Mesenchymal stem cell (in vitro differentiated cells and primary cell): Measurements from ENCODE around the gene CKB.

Experiments
- DNase-seq: peaks from one replicate; pipeline ENCODE4 v3.0.0-alpha.2; 2013
- H2AFZ ChIP-seq: one replicate; pipeline ENCODE4 v1.6.1; 2013; ENCODE audit warnings: low read depth, mild to moderate bottlenecking, control low read depth, inconsistent platforms, low read length, moderate library complexity
- H2AK5ac ChIP-seq: 2 replicates; pipeline ENCODE4 v1.6.1; 2013; ENCODE audit warnings: low read length, moderate library complexity, mild to moderate bottlenecking, inconsistent platforms; ENCODE audit not compliant: severe bottlenecking
- H2BK120ac ChIP-seq: one replicate; pipeline ENCODE4 v1.6.1; 2013; ENCODE audit warnings: low read depth, mild to moderate bottlenecking, inconsistent platforms, low read length, moderate library complexity
- H2BK12ac ChIP-seq, 2 experiments: one replicate each; pipeline ENCODE4 v1.6.1; 2013; ENCODE audit warnings: inconsistent platforms in 2 of 2, low read length in 2 of 2, mild to moderate bottlenecking in 2 of 2, moderate library complexity in 2 of 2, control low read depth in 1 of 2
- H2BK15ac ChIP-seq: one replicate; pipeline ENCODE4 v1.6.1; 2013; ENCODE audit warnings: mild to moderate bottlenecking, low read depth, inconsistent platforms; ENCODE audit not compliant: poor library complexity, severe bottlenecking
- H2BK5ac ChIP-seq: 2 replicates; pipeline ENCODE4 v1.6.1; 2013; ENCODE audit warnings: low read depth, mild to moderate bottlenecking, low read length, control low read depth, inconsistent platforms; ENCODE audit not compliant: poor library complexity, severe bottlenecking
- H3K14ac ChIP-seq, 2 experiments: one replicate each; pipeline ENCODE4 v1.6.1; 2013; ENCODE audit warnings: inconsistent platforms in 2 of 2, low read length in 2 of 2, control low read depth in 1 of 2, mild to moderate bottlenecking in 1 of 2, moderate library complexity in 1 of 2
- H3K18ac ChIP-seq, 2 experiments: one replicate each; pipeline ENCODE4 v1.6.1; 2013; ENCODE audit warnings: inconsistent platforms in 2 of 2, low read length in 2 of 2, control low read depth in 1 of 2, low read depth in 1 of 2, mild to moderate bottlenecking in 1 of 2
- H3K23ac ChIP-seq, 2 experiments: one replicate each; pipeline ENCODE4 v1.6.1; 2013; ENCODE audit warnings: inconsistent platforms in 2 of 2, low read length in 2 of 2, mild to moderate bottlenecking in 2 of 2, moderate library complexity in 2 of 2, control low read depth in 1 of 2
- H3K27ac ChIP-seq: 2 replicates; pipeline ENCODE4 v1.5.1; 2013; ENCODE audit warnings: mild to moderate bottlenecking, moderate library complexity, low read length, control low read depth, inconsistent platforms; ENCODE audit not compliant: poor library complexity, severe bottlenecking
- H3K27me3 ChIP-seq, 2 experiments: 2 replicates each; pipeline versions ENCODE4 v1.6.1 to v1.7.0; 2013; ENCODE audit warnings: low read length in 2 of 2, mild to moderate bottlenecking in 2 of 2, moderate library complexity in 2 of 2, control low read depth in 1 of 2, inconsistent platforms in 1 of 2; ENCODE audit not compliant: control insufficient read depth in 1 of 2, insufficient read depth in 1 of 2
- H3K36me3 ChIP-seq, 2 experiments: 2 replicates each; pipeline versions ENCODE4 v1.6.1 to v1.7.0; 2013; ENCODE audit warnings: low read length in 2 of 2, control low read depth in 1 of 2, inconsistent platforms in 1 of 2, low read depth in 1 of 2, mild to moderate bottlenecking in 1 of 2; ENCODE audit not compliant: insufficient read depth in 2 of 2, control insufficient read depth in 1 of 2
- H3K4ac ChIP-seq, 2 experiments: one replicate each; pipeline ENCODE4 v1.6.1; 2013; ENCODE audit warnings: inconsistent platforms in 2 of 2, low read length in 2 of 2, mild to moderate bottlenecking in 2 of 2, moderate library complexity in 2 of 2, control low read depth in 1 of 2, low read depth in 1 of 2
- H3K4me1 ChIP-seq: 2 replicates; pipeline ENCODE4 v1.6.1; 2013; ENCODE audit warnings: low read depth, low read length, control low read depth; ENCODE audit not compliant: control insufficient read depth, insufficient read depth
- H3K4me2 ChIP-seq: 2 replicates; pipeline ENCODE4 v1.6.1; 2013; ENCODE audit warnings: low read length, mild to moderate bottlenecking, inconsistent platforms; ENCODE audit not compliant: poor library complexity, severe bottlenecking
- H3K4me3 ChIP-seq, 2 experiments: 2 replicates each; pipeline versions ENCODE4 v1.5.1 to v1.7.0; 2013; ENCODE audit warnings: low read length in 2 of 2, mild to moderate bottlenecking in 2 of 2, control low read depth in 1 of 2, low read depth in 1 of 2; ENCODE audit not compliant: insufficient read depth in 1 of 2
- H3K79me1 ChIP-seq: replicated peaks from 2 replicates; pipeline ENCODE4 v1.6.1; 2013; ENCODE audit warnings: mild to moderate bottlenecking, control low read depth, low read length, inconsistent platforms; ENCODE audit not compliant: poor library complexity, severe bottlenecking
- H3K9ac ChIP-seq: 2 replicates; pipeline ENCODE4 v1.7.0; 2013; ENCODE audit warnings: mild to moderate bottlenecking, low read length, moderate library complexity
- H3K9me3 ChIP-seq: 2 replicates; pipeline ENCODE4 v1.7.0; 2013; ENCODE audit warnings: mild to moderate bottlenecking, low read length; ENCODE audit not compliant: control insufficient read depth
- H4K8ac ChIP-seq: one replicate; pipeline ENCODE4 v1.6.1; 2013; ENCODE audit warnings: inconsistent platforms, mild to moderate bottlenecking, low read length, moderate library complexity
- H4K91ac ChIP-seq: one replicate; pipeline ENCODE4 v1.6.1; 2013; ENCODE audit warnings: mild to moderate bottlenecking, low read length, inconsistent platforms
- WGBS: methylation state at CpG from one replicate; pipeline ENCODE4 v1.1.7; 2013; ENCODE audit warnings: mixed read lengths; 5-methylcytosine and 5-hydroxymethylcytosine counted together

Gene CKB

GRCh38 chr14:103499709-103500108 lies 22.9 kb downstream of the CKB start:
- WGBS = 89% methylated on average over 8 of the region's 10 CpGs
- H2AK5ac ChIP-seq = no peak overlapping the region
- H3K27me3 ChIP-seq = no peaks in the 10 kb centered on the region
- peaks cover 4% of the 10 kb centered on the region for H3K4me1 ChIP-seq
- H3K36me3 ChIP-seq = peaks cover 55 to 84% of the 10 kb centered on the region in 2 experiments
- no peak overlapping the region for H2AFZ ChIP-seq
- no peak overlapping the region for H3K9ac ChIP-seq
- no peak overlapping the region for H4K91ac ChIP-seq
- no peak overlapping the region for H3K14ac ChIP-seq
- H3K18ac ChIP-seq = no peak overlapping the region
- H2BK5ac ChIP-seq = no peak overlapping the region
- H2BK120ac ChIP-seq = no peak overlapping the region
- peaks cover 42% of the 10 kb centered on the region for H3K79me1 ChIP-seq
- H4K8ac ChIP-seq = no peak overlapping the region
- H3K4me3 ChIP-seq = no peak overlapping the region
- H3K4ac ChIP-seq = no peak overlapping the region
- H2BK15ac ChIP-seq = no peak overlapping the region
- no peak for DNase-seq
- H3K4me2 ChIP-seq = no peak overlapping the region
- peak overlapping the region; percentile 3 for H3K27ac ChIP-seq
- H3K9me3 ChIP-seq = no peaks in the 10 kb centered on the region
- no peak overlapping the region for H3K23ac ChIP-seq
- H2BK12ac ChIP-seq = no peak overlapping the region

GRCh38 chr14:103496776-103497175 lies 25.9 kb downstream of the CKB start:
- H3K9ac ChIP-seq = peak overlapping the region; percentile 34
- H2AK5ac ChIP-seq = no peak overlapping the region
- WGBS = no CpG with 5 or more reads among the region's 1 CpG
- H3K23ac ChIP-seq = no peak overlapping the region
- no peak overlapping the region for H3K27ac ChIP-seq
- H2BK120ac ChIP-seq = no peak overlapping the region
- H3K18ac ChIP-seq = no peak overlapping the region
- H2BK5ac ChIP-seq = no peak overlapping the region
- no peaks in the 10 kb centered on the region for H3K9me3 ChIP-seq
- peaks cover 46 to 70% of the 10 kb centered on the region in 2 experiments for H3K36me3 ChIP-seq
- H3K27me3 ChIP-seq = no peaks in the 10 kb centered on the region
- peaks cover 4% of the 10 kb centered on the region for H3K4me1 ChIP-seq
- no peak overlapping the region for H3K4me3 ChIP-seq
- no peak overlapping the region for H2AFZ ChIP-seq
- no peak overlapping the region for H3K4me2 ChIP-seq
- DNase-seq = peak; percentile 32
- H2BK12ac ChIP-seq = no peak overlapping the region
- H4K91ac ChIP-seq = no peak overlapping the region
- no peak overlapping the region for H3K4ac ChIP-seq
- no peak overlapping the region for H4K8ac ChIP-seq
- peaks cover 27% of the 10 kb centered on the region for H3K79me1 ChIP-seq
- H3K14ac ChIP-seq = no peak overlapping the region
- H2BK15ac ChIP-seq = no peak overlapping the region

DNA sequence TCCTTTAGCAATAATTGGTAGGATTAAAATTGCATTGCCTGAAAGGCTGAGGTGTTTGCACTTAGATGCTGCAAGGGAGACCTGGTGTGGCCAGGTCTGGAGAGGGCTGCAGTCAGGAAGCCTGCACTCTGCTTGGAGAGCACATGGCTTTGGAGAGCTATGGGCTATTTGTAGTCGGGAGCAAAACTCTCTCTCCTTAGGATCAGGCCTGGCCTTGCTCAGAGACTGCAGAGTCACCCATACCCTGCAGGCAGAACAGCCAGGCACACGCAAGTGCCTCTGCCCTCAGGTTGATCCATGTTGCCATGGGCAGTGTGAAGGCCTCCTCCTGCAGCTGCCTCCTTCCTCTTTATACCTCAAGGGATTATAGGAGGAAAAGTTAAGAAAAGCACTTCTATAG lies 26.8 kb downstream of the CKB start:
- Histone ChIP-seq H3K4ac (no peak overlapping the region), H2AFZ (no peak overlapping the region), H2BK15ac (no peak overlapping the region), H2BK12ac (no peak overlapping the region), H3K9ac (no peak overlapping the region), H3K9me3 (no peaks in the 10 kb centered on the region), H2BK120ac (no peak overlapping the region), H3K36me3 (peaks cover 40 to 70% of the 10 kb centered on the region in 2 experiments), H4K91ac (no peak overlapping the region), H3K4me1 (peaks cover 2% of the 10 kb centered on the region), H3K23ac (no peak overlapping the region), H3K14ac (no peak overlapping the region), H4K8ac (no peak overlapping the region), H2AK5ac (no peak overlapping the region), H2BK5ac (no peak overlapping the region), H3K18ac (no peak overlapping the region), H3K79me1 (peaks cover 23% of the 10 kb centered on the region), H3K4me3 (no peak overlapping the region), H3K27ac (no peak overlapping the region), H3K27me3 (no peaks in the 10 kb centered on the region), H3K4me2 (no peak overlapping the region)
- no peak for DNase-seq
- 97% methylated on average over 2 of the region's 2 CpGs for WGBS

DNA sequence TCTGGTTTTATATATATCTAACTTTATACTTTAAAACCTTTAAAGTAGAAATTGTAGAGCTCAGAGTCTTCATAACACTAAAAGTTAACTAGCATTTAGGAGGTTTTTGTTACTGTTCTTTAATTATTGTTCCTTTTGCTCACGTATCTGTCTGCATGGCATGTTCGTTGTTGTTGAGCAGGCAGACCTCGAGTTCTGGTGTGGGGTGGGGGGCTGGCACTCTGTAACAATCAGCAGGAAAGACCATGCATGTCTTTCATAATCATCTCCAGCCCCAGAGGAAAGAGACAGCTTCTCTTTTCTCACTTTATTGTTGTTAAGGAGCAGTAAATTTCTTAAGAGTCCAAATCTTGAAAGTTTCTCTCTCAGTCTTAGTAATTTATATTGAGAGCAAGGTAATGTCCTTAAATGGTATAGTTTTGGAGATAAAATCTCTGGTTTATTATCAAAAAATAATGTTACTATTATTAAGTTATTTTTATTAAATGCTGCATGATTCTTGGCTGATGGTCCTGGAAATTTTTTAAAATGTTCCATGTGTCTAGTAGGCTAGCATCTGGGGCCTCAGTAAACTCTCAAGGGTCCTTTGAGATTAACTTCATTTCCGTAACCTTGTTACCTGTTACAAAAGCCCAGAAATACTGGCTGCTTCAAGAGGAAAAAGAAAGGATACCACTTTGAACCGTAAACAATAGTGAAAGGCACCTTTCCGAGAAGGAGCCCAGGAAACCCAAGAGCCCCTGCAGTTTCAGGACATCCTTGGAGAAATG lies 30.3 kb downstream of the CKB start:
- Histone ChIP-seq H2AFZ (no peak overlapping the region), H2AK5ac (no peak overlapping the region), H3K4ac (no peak overlapping the region), H2BK120ac (no peak overlapping the region), H3K27me3 (no peaks in the 10 kb centered on the region), H2BK12ac (no peak overlapping the region), H4K8ac (no peak overlapping the region), H3K9me3 (no peaks in the 10 kb centered on the region), H2BK15ac (no peak overlapping the region), H3K23ac (no peak overlapping the region), H3K14ac (no peak overlapping the region), H3K4me1 (peaks cover 3% of the 10 kb centered on the region), H3K79me1 (peaks cover 23% of the 10 kb centered on the region), H2BK5ac (no peak overlapping the region), H3K36me3 (peaks cover 39 to 61% of the 10 kb centered on the region in 2 experiments), H3K9ac (peak overlapping the region; percentile 66), H4K91ac (no peak overlapping the region), H3K4me3 (peak overlapping the region in 1 of 2 experiments; percentile 21), H3K18ac (no peak overlapping the region), H3K4me2 (no peak overlapping the region), H3K27ac (no peak overlapping the region)
- no peak for DNase-seq
- 98% methylated on average over 6 of the region's 6 CpGs for WGBS
